ENCODE measurements around the gene SLAMF8.

SLAMF8 gene

DNA sequence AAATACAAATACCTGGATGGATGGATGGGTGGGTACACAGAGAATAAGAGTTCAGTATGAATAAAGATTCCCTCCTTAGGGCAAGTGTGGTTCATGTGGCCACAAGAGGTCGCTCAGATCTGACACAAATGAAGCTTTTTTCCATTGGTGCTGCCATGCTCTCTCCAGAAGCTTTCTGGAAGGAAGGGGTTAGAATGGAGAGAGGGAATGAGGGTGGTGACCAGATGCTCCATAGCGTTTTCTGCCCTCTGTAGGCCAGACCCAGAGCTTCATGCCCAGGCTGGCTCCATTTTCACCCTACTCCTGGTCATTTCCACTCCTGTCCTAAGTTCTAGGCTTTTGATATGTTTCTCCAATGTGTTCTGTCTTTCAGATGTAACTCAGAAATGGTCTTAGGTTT lies 27.8 kb upstream of the SLAMF8 start:
- TF ChIP-seq, protein P1, sequence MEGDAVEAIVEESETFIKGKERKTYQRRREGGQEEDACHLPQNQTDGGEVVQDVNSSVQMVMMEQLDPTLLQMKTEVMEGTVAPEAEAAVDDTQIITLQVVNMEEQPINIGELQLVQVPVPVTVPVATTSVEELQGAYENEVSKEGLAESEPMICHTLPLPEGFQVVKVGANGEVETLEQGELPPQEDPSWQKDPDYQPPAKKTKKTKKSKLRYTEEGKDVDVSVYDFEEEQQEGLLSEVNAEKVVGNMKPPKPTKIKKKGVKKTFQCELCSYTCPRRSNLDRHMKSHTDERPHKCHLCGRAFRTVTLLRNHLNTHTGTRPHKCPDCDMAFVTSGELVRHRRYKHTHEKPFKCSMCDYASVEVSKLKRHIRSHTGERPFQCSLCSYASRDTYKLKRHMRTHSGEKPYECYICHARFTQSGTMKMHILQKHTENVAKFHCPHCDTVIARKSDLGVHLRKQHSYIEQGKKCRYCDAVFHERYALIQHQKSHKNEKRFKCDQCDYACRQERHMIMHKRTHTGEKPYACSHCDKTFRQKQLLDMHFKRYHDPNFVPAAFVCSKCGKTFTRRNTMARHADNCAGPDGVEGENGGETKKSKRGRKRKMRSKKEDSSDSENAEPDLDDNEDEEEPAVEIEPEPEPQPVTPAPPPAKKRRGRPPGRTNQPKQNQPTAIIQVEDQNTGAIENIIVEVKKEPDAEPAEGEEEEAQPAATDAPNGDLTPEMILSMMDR (conservative IDR thresholded peaks at IDR 0.05; ENCODE audit: low read depth), result peak; percentile 71
- ChIA-PET CTCF (interaction anchor here (0.6 to 3.1 kb wide), 25 partner anchors 9 to 637 kb away, joined by 3 to 109 read pairs (median 4); partner anchors contain the start of gene DUSP23), POLR2A (ENCODE audit: low non-redundant PET) (no interaction called here)

DNA sequence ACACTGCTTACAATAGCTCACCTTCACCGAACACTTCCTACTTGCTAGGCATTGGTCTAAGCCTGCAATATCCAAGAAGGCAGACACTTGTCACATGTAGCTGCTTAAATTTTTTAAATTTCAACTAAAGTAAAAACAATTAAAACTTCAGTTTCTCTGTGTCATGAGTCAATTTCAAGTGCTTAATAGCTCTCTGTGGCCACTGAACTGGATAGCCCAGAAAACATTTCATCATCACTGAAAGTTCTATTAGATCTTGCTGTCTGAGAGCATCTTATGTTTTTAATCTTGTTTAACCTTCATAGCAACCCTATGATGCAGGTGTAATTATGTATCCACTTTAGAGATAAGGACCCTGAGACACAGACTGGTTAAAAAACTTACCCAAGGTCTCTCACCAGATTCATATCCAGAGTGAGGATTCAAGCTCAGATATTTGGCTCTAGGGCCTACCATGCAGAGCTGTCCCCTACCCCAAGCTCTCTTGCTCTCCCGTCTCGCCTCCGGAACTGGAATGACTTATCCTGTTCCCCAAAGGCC lies 27.2 kb upstream of the SLAMF8 start:
- ChIA-PET CTCF (interaction anchor here (0.5 to 3.1 kb wide), 27 partner anchors 10 to 638 kb away, joined by 3 to 109 read pairs (median 4); partner anchors contain the start of gene DUSP23), POLR2A (ENCODE audit: low non-redundant PET) (no interaction called here)
- TF ChIP-seq, protein P1 (conservative IDR thresholded peaks at IDR 0.05; ENCODE audit: low read depth), result no peak
- no peak for DNase-seq (ENCODE audit: low spot score)
- H3K27ac ChIP-seq, result no peak overlapping the region

More for the DNA sequence above, 27.8 kb upstream of the SLAMF8 start:
- peak; percentile 69 for DNase-seq (ENCODE audit: low spot score)
- no peak overlapping the region for H3K27ac ChIP-seq

DNA sequence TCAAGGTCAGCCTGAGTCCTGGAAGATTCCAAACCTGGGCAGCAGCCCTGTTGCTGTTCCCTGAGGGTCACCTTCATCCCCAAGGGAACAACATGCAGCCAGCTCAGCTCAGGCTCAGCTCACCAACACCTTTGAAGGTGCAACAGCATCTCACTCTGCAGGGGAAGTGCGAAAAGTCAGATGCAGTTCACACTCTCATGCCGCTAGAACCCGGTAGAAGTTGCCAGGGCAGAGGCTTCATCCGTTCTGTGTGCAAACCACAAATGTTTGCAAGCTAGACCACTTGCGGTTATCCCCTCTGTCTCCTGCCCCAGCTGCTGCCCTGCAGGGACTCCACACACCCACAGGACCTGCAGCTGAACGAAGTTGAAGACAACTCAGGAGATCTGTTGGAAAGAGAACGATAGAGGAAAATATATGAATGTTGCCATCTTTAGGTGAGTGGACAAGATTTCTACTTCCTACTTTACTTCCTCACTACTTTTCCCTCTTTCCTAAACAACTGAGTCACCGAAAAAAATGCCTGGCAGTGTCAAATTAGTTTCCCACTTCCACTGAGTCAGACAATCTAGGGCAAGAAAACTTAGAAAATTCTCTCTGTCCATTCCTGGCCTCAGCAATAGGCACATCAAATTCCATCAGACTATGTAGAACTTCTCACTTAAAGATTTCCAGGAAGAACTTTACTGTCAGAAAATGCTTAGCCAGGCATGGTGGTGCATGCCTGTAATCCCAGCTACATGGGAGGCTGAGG lies 26.3 kb upstream of the SLAMF8 start:
- no peak for DNase-seq (ENCODE audit: low spot score)
- ChIA-PET POLR2A (ENCODE audit: low non-redundant PET) (no interaction called here), CTCF (interaction anchor here (0.9 to 3.1 kb wide), 5 partner anchors 10 to 623 kb away, joined by 3 to 109 read pairs (median 16); no protein-coding TSS in a partner anchor)
- TF ChIP-seq, protein P1 (conservative IDR thresholded peaks at IDR 0.05; ENCODE audit: low read depth), result no peak
- no peak overlapping the region for H3K27ac ChIP-seq

DNA sequence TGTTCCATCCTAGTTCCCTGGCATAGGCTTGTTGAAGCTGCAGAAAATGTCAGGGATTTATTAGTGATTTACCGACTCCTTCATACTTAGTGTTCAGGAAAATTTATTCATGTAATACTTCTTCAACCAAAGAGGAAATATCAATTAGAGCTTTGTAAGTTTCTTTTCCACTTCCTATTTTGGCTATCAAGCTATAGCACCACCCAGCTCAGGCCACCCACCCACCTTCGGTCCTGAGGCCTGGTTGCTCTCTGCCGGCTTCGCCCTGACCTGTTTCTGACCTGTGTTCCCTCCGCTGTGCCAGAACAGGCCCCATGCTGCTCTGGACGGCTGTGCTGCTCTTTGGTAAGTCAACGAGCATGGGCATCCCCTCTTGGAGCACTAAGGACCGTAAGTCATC lies 24.6 kb upstream of the SLAMF8 start, which contains the start of gene FCRL6:
Gene FCRL6 (plus strand): TSS at position 250 of the 400 bp plus-strand sequence. CDS start 65 bp downstream, at position 315.
- no peak for DNase-seq (ENCODE audit: low spot score)
- POLR2A ChIA-PET (ENCODE audit: low non-redundant PET), result no interaction called here
- no peak within 1 kb of the TSS for H3K27ac ChIP-seq
- TF ChIP-seq, protein P1 (conservative IDR thresholded peaks at IDR 0.05; ENCODE audit: low read depth), result no peak
- CTCF ChIA-PET, result interaction anchor here (0.5 to 2.0 kb wide), 3 partner anchors 28 to 138 kb away, joined by 3 to 9 read pairs (median 3); no protein-coding TSS in a partner anchor

DNA sequence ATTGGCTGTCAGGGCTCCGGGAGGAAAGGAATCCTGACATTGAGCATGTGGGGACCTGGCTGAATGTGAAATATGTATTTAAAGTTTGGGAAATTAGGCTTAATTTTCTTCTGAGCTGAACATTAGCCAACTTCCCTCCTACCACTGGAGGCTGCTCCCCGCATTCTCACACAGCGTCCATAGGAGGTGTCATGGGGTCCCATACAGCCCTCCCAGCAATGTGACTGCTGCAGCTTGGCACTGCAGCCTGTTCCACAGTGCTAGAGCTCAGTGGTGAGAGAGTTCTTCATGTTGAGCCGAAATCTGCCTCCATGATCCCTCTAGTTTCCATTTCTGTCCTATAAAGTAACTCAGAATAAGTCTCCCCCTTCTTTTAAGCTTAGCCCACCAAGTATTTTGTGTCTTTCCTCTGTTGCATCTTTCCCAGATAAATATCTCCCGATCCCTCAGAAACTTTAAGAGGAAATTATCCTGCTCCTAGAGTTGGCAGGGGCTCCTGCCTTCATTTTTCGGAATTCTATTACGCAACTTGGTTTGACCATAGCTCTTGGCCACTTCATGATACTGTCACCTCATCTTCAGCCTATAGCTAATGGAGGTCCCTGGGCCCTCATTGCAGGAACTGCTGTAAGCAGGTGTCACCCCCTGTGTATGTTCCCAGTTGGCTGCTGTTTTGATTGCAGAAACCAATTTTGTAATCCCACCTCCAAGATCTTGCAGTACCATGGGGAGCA lies 22.6 kb upstream of the SLAMF8 start:
- no peak overlapping the region for H3K27ac ChIP-seq
- TF ChIP-seq, protein P1 (conservative IDR thresholded peaks at IDR 0.05; ENCODE audit: low read depth), result no peak
- CTCF ChIA-PET, result interaction anchor here (0.9 to 1.8 kb wide), 3 partner anchors 8 to 88 kb away, joined by 3 to 5 read pairs (median 5); no protein-coding TSS in a partner anchor
- no peak for DNase-seq (ENCODE audit: low spot score)
- POLR2A ChIA-PET (ENCODE audit: low non-redundant PET), result no interaction called here

DNA sequence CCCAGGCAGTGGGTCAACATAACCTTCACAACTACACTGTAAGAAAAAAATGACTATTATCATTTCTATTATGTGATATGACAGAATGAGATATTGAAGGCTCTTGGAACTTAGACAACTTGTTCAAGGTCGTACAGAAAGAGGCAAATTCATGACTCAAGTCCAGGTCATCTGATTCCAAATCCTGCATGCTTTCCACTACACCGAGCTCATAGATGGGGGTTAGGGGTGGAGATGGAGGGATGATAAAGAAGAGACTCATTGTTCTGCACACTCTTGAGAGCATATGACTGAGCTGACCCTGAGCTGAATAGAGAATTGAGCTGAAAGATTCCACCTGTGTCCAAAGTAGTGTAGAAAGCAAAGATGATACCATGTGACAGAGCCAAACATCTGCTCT lies 21.7 kb upstream of the SLAMF8 start:
- TF ChIP-seq, protein P1 (conservative IDR thresholded peaks at IDR 0.05; ENCODE audit: low read depth), result no peak
- ChIA-PET CTCF (interaction anchor here (0.9 to 1.2 kb wide), 2 partner anchors 8 to 25 kb away, joined by 3 to 5 read pairs; no protein-coding TSS in a partner anchor), POLR2A (ENCODE audit: low non-redundant PET) (no interaction called here)
- peak; percentile 24 for DNase-seq (ENCODE audit: low spot score)
- no peak overlapping the region for H3K27ac ChIP-seq

Data from RWPE1 (cell line).